GM19467 (cell line): Measurements from ENCODE around the gene KCTD7.
"Not testable (repeated sequence)": the region's sequence is repeated elsewhere in the genome, so short reads cannot be mapped to it uniquely, and the experiment has no call there.

Experiments
- ATAC-seq: cut with Tn5 transposase; IDR thresholded peaks from one replicate; pipeline ENCODE4 v1.9.1; 2021; ENCODE audit warnings: mild to moderate bottlenecking, moderate library complexity; ENCODE audit not compliant: unreplicated experiment

The KCTD7 gene

DNA sequence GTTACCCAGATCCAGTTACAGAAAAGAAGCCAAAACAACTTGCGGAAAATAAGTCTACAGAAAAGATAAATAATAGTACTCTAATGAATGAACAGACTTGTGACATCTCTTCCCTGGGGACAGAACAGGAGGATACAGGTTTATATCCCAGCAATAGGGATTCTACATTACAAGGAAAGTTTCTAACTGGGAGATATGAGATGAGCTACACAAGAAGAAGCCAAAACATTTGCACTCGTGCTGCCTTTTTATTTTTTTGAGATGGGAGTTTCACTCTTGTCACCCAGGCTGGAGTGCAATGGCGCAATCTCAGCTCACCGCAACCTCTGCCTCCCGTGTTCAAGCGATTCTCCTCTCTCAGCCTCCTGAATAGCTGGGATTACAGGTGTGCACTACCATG lies 22.3 kb downstream of the KCTD7 start:
- not testable (repeated sequence) for ATAC-seq

DNA sequence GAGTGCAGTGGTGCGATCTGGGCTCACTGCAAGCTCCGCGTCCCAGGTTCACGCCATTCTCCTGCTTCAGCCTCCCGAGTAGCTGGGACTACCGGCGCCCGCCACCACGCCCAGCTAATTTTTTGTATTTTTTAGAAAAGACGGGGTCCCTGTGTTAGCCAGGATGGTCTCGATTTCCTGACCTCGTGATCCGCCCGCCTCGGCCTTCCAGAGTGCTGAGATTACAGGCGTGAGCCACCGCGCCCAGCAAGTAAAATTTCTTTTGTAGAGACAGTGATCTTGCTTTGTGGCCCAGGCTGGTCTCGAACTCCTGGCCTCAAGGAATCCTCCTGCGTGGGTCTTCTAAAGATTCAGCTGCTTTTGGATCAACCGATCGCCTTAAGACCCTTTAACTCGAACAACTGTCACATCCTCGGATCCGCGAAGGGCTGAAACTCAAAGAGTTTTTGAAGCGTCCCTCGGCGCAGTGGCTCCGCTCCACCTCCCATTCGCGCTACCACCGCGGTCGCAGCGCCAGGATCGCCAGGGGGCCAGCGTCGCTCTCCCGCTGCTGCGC lies 25.1 kb downstream of the KCTD7 start:
- ATAC-seq, result not testable (repeated sequence)

DNA sequence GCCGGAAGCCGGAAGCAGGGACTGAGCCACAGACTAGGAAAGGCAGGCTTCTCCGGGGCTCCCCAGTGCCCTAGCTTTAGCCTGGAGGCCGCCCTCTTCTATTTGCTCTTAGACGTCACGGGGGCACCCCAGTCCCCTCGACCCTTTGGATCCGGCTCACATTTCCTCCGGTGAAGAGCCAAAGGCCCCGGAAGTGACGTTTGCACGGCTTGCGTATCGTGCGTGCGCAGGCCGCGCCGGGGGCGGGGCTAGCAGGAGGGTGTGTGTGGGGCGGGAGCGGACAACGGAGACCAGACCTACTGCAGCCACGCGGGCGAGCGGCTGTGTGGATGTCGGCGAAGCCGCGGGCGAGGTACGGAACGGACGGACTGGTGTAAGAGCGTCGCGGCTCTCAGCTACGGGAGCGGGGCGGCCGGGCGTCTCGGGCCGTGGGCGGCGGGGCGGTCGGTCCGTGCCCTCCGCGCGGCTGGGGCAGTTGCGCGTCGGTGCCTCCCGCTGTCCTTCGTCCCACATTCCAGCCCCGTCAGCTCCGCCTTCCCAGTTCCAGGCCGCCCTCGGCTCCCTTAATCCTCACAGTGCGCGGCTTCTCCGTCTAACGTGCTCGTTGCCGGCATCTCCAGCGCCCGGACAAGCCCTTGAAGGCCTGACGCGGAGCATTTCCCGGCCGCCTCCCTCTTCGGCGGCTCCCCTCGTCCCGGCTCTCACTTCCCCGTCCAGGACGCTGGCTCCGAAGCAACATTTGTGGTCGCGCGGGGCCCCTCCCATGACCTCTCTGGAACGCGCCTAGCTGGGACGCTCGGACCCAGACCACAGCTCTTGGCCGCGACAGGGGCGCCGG lies 25.8 kb downstream of the KCTD7 start:
- ATAC-seq, result peak; percentile 88

DNA sequence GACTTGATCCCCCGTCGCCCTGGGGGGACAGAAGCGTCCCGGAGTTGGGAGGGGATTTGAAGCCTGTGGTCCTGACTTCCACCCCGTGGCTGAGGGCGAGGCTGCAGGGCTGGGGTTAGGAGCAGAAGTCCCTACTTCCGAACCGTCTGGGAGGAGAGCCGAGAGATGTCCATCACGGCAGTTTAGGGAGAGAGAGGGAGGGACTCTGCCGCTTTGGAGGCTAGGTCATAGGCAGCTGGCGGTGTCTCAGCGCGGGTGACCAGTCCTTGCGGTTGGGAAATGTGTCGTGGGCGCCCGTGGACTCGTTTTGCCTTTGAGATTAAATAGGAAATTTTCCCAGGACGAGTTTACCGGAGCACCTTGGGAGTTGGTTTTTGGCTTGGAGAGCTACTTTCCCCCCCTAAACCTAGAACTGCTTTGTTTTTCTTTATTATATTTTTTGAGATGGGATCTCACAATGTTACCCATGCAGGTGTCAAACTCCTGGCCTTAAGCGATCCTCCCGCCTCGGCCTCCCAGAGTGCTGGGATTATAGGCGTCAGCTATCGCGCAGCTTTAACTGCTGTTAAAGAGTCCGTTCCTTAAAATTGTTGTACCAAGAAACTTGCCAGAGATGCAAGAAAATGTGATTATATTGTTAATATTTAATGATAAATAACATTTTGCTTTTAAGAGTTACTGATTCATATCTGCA lies 26.6 kb downstream of the KCTD7 start:
- peak; percentile 11 for ATAC-seq

DNA sequence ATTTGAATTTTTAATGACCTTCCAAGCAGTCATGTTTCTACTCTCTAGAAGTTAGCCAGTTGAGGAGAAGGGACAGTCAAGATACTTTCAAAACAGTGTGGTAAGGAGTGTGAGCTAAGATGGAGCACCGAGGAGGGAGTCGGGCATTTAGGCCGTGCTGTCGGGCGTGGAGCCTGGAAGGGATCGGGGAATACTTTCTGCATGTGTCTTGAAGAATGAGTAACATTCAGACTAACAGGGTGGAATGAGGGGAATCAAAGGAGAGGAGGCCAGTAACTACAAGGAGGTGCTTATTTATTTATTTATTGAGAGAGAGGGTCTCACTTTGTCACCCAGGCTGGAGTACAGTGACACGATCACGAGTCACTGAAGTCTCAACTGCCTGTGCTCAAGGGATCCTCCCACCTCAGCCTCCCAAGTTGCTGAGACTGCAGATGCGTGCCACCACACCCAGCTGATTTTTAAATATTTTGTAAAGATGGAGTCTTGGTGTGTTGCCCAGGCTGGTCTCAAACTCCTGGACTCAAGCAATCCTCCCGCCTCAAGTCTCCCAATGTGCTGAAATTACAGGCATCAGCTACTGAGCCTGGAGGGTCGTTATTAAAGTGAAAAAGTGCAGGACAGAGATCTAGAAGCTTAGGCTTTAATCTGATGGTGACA lies 27.3 kb downstream of the KCTD7 start:
- not testable (repeated sequence) for ATAC-seq

DNA sequence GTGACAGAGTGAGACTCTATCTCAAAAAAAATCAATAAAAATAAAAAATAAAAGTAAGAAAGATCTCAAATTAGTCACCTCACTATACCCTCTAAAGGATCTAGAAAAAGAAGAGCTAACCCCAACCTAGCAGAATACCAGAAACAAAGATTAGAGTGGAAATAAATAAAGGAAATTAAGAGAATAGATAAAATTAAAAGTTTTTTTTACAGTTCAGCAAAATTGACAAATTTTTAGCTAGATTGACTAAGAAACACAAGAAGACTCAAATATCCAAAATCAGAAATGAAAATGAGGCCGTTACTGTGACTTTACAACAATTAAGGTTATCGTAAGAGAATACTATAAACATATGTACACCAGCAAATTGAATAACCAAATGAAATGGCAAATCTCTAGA lies 29.1 kb downstream of the KCTD7 start:
- no peak for ATAC-seq

DNA sequence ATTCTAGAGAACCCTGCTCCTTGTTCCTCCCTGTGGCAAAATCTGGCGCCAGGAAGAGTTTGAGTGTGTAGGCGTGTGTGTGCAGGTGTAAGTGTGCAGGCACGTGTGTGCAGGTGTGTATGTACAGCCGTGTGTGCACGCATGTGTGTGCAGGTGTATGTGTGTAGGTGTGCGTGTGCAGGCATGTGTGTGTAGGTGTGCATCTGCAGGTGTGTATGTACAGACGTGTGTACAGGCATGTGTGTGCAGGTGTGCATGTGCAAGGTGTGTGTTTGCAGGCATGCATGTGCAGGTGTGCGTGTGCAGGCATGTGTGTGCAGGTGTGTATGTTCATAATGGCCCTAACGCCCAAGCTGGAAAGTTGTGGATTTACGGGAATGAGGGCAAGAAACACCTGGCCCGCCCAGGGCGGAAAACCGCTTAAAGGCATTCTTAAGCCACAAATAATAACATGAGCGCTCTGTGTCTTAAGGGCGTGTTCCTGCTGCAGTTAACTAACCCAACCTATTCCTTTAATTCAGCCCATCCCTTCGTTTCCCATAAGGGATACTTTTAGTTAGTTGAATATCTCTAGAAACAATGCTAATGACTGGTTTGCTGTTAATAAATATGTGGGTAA lies 34.1 kb downstream of the KCTD7 start:
- no peak for ATAC-seq

DNA sequence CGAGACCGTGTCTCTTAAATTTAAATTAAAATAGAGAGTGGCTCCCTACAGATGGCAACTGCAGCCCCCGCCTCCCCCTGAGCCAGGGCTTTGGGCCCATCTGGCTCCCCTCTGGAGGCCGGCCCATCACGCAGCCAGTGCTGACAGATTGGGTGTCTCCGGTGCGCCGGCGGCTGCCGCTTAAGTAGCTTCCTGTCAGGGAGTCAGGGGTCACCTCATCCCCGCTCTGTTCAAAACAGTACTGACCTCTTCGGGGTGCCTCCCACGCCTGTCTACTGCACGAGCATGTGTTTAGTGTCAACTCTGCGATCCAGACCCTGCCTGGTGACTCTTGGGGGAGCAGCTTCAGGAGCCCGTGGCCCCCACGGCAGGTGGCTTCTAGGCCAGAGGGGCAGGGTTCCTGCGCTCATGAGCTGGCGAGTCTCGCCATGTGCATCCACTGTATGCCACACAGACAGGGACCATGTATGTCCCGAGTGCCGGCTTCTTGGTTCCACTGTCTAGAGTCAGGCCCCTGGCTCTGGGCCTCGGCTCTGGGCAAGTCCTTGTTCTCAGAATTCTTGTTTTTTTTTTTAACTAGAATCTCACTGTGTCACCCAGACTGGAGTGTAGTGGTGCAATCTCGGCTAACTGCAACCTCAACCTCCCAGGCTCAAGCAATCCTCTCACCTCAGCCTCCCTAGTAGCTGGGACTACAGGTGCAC lies 36.1 kb downstream of the KCTD7 start:
- no peak for ATAC-seq

DNA sequence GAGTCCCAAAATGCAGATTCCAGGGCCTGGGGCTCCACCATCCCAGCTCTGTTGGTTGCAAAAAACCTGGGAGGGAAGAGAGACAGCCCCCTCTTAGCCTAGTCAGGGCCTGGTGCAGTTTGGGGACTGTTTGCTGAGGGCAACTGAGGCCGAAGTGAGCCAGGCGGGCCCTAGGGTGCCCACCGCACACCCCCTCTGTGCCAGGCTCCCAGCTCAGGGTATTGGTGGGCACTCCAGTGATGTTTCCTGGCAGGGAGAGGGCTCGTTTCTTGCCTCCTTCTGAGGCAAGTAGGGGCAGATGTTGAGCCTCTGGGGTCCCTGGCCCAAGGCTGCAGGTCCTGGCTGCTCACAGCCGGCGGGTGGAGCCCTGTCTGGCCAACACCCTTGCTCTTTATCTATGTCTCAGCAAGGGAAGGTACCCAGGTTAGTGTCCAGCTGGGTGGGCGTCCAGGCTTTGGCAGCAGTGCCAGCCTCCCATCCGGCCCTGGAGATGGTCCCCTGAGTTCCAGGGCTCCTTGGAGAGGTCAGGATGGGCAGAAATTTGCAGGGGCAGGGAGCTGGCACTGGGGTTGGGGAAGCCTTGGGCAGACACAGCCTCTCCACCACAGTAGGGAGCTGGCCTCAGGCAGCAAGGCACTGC lies 37.8 kb downstream of the KCTD7 start:
- no peak for ATAC-seq

DNA sequence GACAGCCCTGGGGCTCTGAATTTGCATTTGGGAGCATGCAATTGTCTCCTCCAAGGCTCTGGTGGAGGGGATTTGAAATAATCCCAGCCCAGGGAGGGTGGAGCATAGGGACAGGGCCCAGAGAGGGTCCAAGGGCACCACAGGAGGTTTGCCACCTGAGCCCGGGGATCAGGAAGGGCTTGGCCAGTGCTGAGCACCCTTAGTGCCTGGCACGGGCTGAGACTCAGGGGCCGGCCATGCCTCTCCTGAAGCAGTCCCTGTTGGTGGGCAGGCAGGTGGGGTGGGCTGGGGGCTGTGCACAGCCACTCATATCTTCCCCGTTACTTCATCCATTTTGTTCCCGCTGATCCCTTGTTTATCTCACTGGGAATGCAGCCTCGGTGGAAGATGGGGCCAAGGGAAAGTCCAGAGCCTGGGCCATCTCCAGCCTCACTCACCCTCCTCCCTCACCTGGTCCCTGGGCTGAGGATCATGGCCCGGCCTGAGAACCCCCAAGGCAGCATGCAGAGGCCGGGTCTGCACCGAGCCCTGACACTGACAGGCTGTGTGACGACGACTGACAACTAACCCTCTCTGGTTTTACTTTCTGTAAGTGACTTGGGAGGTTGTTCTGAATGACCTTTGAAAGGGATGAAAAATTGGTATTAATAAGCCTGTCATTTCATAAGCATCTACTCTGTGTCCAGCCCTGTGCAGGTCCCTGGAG lies 38.5 kb downstream of the KCTD7 start:
- no peak for ATAC-seq

DNA sequence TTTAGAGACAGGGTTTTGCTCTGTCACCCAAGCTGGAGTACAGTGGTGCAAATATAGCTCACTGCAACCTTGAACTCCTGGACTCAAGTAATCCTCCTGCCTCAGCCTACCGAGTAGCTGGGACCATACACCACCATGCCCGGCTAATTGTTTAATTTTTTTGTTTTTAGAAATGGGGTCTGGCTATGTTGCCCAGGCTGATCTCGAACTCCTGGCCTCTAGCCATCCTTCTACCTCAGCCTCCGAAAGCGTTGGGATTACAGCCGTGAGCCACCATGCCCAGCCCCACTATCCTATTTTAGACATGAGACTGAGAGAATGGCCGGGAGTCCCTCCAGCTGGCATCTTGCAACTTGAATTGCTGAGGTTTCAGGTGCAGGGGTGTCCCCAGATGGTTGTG lies 39.4 kb downstream of the KCTD7 start:
- ATAC-seq, result no peak

DNA sequence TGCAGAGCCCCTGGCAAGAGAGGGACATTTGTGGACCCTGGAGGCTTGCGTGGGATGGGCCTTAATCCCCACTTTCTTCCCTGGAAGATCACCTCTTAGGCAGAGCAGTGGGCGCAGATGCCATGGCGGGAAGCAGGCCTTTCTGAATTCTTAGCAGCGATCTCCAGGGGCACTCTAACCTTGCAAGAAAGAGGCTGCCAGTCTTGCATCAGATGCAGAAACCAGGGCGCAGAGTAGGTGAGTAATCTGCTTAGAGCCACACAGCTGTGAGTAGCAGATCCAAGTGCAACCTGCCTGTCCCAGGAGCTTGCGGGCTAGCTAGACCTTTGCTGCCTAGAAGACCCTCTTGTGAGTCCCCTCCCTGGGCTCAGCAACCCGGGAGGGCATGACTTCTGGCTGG lies 40.0 kb downstream of the KCTD7 start:
- ATAC-seq, result no peak

DNA sequence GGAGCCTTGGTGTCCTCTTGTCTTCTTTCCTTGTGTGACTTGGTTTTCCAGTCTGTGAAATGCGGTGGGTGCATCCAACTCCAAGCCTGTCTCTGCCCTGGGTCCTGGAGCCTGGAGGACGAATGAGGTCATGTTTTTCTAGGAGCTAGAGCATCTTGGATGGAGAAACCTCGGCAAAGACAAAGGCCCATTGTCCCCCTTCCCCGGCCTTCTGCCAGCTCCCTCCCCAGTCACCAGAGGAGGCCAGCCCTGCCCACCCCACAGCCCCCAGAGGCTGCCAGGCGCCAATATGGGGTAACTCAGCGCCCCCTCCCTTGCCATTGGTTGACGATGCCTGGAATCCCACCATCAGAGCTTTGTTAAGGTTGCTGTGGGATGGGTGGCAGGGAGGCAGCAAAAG lies 40.4 kb downstream of the KCTD7 start:
- no peak for ATAC-seq

DNA sequence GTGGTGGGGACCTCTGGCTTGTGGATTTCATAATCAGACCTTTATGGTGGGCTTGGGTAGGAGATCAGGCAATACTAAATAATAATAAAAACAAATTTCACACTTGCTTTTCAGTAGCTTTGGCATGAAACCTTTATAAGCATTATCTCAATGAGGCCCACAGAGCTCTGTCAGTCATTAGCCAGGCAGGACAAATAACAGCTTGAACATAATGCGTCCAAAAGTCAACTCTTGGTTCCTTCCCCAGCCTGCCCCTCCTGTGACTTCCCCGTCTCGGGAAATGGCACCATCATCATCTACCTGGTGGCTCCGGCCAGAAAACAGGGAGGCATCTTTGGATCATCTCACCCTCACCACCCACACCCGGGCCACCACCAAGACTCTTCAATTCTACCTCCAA lies 40.8 kb downstream of the KCTD7 start:
- no peak for ATAC-seq

DNA sequence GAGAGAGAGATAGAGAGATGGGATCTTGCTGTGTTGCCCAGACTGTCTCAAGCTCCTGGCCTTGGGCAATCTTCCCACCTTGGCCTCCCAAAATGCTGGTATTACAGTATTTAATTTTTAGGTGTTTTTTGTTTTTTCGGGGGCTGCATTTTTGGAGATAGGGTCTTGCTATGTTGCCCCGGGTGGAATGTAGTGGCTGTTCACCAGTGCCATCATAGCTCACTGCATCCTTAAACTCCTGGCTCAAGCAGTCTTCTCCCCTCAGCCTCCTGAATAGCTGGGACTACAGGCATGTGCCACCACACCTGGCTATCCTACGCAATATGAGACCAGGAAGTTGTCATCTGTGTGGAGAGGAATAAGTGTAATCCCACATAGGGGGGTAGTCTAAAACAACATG lies 42.4 kb downstream of the KCTD7 start:
- no peak for ATAC-seq

DNA sequence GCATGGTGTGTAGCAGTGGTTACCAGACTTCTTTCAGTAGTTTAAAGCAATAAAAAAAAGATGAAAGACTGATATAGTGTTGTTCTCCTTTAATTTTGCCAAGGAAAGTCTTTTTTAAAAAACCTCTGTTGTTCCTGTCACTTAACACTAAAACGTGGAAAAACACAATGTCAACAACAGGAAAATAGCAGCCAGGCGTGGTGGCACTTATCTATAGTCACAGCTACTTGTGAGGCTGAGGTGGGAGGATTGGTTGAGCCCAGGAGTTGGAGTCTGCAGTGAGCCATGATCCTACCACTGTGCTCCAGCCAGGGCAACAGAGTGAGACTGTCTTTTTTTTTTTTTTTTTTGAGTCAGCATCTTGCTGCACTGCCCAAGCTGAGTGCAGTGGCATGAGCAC lies 42.8 kb downstream of the KCTD7 start:
- ATAC-seq, result not testable (repeated sequence)

DNA sequence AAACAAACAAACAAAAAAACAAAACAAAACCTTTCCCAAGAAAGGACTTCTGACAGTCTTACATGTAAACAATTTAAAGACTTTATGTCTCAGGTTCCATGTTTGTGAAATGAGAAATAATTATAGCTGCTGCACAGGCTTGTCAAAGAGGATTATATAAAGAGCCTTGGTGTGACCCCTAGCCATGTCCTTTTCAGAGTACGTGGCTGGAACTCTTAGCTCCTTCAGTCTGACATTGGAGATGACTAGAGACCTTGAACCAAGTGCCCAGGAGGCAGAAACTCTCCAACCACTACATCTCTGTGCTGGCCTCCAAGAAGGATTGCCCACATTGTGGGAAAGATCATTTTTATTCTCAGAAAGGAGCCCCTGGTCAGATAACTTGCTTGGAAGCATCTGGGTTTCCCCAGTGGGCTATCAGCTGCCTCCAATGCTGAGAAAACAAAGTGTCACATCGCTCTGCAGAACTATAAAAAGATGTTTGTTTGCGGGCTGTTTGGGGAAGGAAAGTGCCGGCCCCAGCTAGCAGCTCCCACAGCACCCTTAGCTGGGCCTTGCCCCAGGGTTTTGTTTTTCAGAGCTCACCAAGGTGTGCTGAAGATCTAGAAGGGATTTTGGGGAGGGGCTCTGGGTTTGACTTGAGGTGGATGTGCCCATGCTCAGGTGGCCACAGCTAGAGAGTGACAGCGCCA lies 43.9 kb downstream of the KCTD7 start:
- not testable (repeated sequence) for ATAC-seq

DNA sequence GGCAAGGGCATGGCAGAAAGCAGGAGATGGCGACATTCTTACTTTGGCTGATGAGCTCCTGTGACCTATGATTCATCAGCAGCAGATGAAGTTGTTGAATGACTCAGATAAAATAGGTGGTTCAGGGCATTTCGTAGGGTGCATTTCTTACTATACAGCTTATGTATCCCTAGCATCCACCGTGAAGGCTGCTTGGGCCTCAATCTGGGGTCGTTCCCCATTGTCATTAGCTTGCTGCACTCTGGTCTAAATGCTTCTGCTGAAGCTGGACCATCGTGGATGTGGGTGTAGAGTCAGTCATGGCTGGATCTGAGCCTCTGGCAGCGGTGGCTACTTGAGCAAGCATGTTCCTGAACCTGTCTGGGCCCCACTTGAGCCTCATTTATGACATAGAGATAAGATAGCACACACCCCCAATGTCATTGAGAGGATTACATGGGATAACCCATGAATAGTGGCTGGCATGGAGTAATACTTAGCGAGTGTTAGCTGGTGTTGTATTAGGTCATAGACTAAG lies 44.5 kb downstream of the KCTD7 start:
- ATAC-seq, result not testable (repeated sequence)
